ENCODE data around the gene SLC23A2. TPM values are rescaled to one million over a fixed set of nuclear protein-coding genes. Genes with fewer than 3 reads are reported as not detected.

The SLC23A2 gene
- polyA plus RNA-seq, 3 donors, result 3.3 to 28.4 (median 6.4) TPM

DNA sequence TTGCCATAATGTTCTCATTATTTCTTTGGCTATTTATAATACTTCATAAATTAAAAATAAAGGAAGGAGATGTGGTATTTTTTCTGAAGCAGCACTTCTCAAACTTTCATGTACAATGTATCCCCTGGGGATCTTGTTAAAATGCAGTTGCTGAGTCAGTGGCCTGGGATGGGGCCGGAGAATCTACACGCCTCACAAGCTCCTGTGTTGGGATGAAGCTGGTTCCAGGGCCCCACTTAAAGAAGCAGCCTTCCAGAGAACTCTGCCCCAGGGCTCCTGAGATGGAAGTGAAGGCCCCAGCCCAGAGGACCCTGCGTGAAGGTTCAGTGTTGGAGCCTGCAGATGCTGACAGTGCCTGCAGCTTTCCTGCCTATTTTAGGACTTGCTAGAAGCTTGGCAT is 40.1 kb upstream of the SLC23A2 start:
- no peak for DNase-seq
- Mint-ChIP-seq H3K4me3 (no peak overlapping the region), H3K27ac (no peak overlapping the region), H3K36me3 (peaks cover 0 to 2% of the 10 kb centered on the region in 2 donors), H3K9me3 (no peaks in the 10 kb centered on the region), H3K4me1 (peaks cover 22% of the 10 kb centered on the region), H3K27me3 (ENCODE audit: low read depth in 3 of 3) (peaks cover 0 to 5% (median 3%) of the 10 kb centered on the region in 3 donors)
- TF ChIP-seq, protein P1, sequence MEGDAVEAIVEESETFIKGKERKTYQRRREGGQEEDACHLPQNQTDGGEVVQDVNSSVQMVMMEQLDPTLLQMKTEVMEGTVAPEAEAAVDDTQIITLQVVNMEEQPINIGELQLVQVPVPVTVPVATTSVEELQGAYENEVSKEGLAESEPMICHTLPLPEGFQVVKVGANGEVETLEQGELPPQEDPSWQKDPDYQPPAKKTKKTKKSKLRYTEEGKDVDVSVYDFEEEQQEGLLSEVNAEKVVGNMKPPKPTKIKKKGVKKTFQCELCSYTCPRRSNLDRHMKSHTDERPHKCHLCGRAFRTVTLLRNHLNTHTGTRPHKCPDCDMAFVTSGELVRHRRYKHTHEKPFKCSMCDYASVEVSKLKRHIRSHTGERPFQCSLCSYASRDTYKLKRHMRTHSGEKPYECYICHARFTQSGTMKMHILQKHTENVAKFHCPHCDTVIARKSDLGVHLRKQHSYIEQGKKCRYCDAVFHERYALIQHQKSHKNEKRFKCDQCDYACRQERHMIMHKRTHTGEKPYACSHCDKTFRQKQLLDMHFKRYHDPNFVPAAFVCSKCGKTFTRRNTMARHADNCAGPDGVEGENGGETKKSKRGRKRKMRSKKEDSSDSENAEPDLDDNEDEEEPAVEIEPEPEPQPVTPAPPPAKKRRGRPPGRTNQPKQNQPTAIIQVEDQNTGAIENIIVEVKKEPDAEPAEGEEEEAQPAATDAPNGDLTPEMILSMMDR (IDR thresholded peaks at IDR 0.05), result no peak
- Histone ChIP-seq H3K27me3 (ENCODE audit: control insufficient read depth in 2 of 2, insufficient read depth in 2 of 2, low read length in 2 of 2) (no peaks in the 10 kb centered on the region), H4K20me1 (ENCODE audit: insufficient read depth, low read length) (no peaks in the 10 kb centered on the region), H3K9me3 (replicated peaks in 1 of 2; ENCODE audit: control insufficient read depth in 1 of 2, insufficient read depth in 1 of 2, low read length in 2 of 2) (no peaks in the 10 kb centered on the region), H3K4me2 (replicated peaks; ENCODE audit: extremely low read depth, low read length, poor library complexity, severe bottlenecking) (no peak overlapping the region), H3K36me3 (replicated peaks in 1 of 2; ENCODE audit: control insufficient read depth in 1 of 2, insufficient read depth in 2 of 2, low read length in 2 of 2) (no peaks in the 10 kb centered on the region), H3K79me2 (ENCODE audit: insufficient read depth, low read length) (no peaks in the 10 kb centered on the region), H3K4me3 (replicated peaks in 1 of 3; ENCODE audit: low read depth in 2 of 3, low read length in 3 of 3) (no peak overlapping the region), H3K4me1 (ENCODE audit: control insufficient read depth in 1 of 2, insufficient read depth in 2 of 2, low read length in 2 of 2) (peaks cover 11 to 13% of the 10 kb centered on the region in 2 donors), H2AFZ (ENCODE audit: insufficient read depth, low read depth, low read length, poor library complexity, severe bottlenecking) (no peak overlapping the region), H3K9ac (ENCODE audit: insufficient read depth, low read length, poor library complexity, severe bottlenecking) (no peak overlapping the region), H3K27ac (ENCODE audit: low read depth in 1 of 2, low read length in 2 of 2) (no peak overlapping the region)
- intact Hi-C loops (cut with micrococcal nuclease), result no loop called here
- WGBS (ENCODE audit: insufficient coverage), result 96% methylated on average over 3 of the region's 3 CpGs

DNA sequence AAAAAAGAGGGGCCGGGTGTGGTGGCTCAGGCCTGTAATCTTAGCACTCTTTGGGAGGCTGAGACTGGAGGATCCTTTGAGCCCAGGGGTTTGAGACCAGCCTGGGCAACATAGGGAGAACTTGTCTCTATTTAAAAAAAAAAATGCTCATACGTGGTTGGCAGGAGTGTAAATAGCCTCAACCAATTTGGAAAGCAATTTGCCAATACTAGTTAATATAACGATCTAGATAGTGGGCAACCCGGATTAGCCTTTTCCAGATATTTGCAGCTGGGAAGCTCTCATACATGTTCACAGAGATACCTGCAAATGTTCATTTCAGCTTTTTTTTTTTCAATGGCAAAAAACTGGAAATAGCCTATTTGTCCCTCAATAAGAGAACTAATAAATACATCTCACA is 39.0 kb upstream of the SLC23A2 start:
- no CpG with 5 or more reads among the region's 4 CpGs for WGBS (ENCODE audit: insufficient coverage)
- H3K27ac ChIP-seq (ENCODE audit: low read depth in 1 of 2, low read length in 2 of 2), result no peak overlapping the region
- H3K79me2 ChIP-seq (ENCODE audit: insufficient read depth, low read length), result no peaks in the 10 kb centered on the region
- H3K27me3 Mint-ChIP-seq (ENCODE audit: low read depth in 3 of 3), result peaks cover 0 to 5% (median 3%) of the 10 kb centered on the region in 3 donors
- no peaks in the 10 kb centered on the region for H3K9me3 Mint-ChIP-seq
- H3K4me2 ChIP-seq (replicated peaks; ENCODE audit: extremely low read depth, low read length, poor library complexity, severe bottlenecking), result no peak overlapping the region
- peaks cover 0 to 4% of the 10 kb centered on the region in 2 donors for H3K4me1 ChIP-seq (ENCODE audit: control insufficient read depth in 1 of 2, insufficient read depth in 2 of 2, low read length in 2 of 2)
- intact Hi-C loops (cut with micrococcal nuclease), result no loop called here
- no peak overlapping the region for H3K4me3 ChIP-seq (replicated peaks in 1 of 3; ENCODE audit: low read depth in 2 of 3, low read length in 3 of 3)
- H3K4me3 Mint-ChIP-seq, result no peak overlapping the region
- peaks cover 14% of the 10 kb centered on the region for H3K4me1 Mint-ChIP-seq
- no peaks in the 10 kb centered on the region for H4K20me1 ChIP-seq (ENCODE audit: insufficient read depth, low read length)
- no peaks in the 10 kb centered on the region for H3K36me3 ChIP-seq (replicated peaks in 1 of 2; ENCODE audit: control insufficient read depth in 1 of 2, insufficient read depth in 2 of 2, low read length in 2 of 2)
- DNase-seq, result no peak
- TF ChIP-seq, protein P1 (IDR thresholded peaks at IDR 0.05), result no peak
- no peak overlapping the region for H2AFZ ChIP-seq (ENCODE audit: insufficient read depth, low read depth, low read length, poor library complexity, severe bottlenecking)
- H3K27me3 ChIP-seq (ENCODE audit: control insufficient read depth in 2 of 2, insufficient read depth in 2 of 2, low read length in 2 of 2), result no peaks in the 10 kb centered on the region
- peaks cover 0 to 2% of the 10 kb centered on the region in 2 donors for H3K36me3 Mint-ChIP-seq
- no peaks in the 10 kb centered on the region for H3K9me3 ChIP-seq (replicated peaks in 1 of 2; ENCODE audit: control insufficient read depth in 1 of 2, insufficient read depth in 1 of 2, low read length in 2 of 2)
- no peak overlapping the region for H3K27ac Mint-ChIP-seq
- H3K9ac ChIP-seq (ENCODE audit: insufficient read depth, low read length, poor library complexity, severe bottlenecking), result no peak overlapping the region
